K562 (cell line): Measurements from ENCODE around the gene CTDNEP1. TPM values are rescaled to one million over a fixed set of nuclear protein-coding genes. Genes with fewer than 3 reads are reported as not detected.
A peak's percentile ranks its signal among the peaks of the same experiment; 100 is the strongest.

Experiments
- BDP1 ChIP-seq: IDR thresholded peaks from 3 replicates; pipeline ENCODE4 v1.6.1; 2011; ENCODE audit not compliant: insufficient read length, insufficient read depth
- BMI1 ChIP-seq: fragments of 150-350 bp; IDR thresholded peaks from 2 replicates; pipeline ENCODE4 v1.6.1; 2014; ENCODE audit warnings: low read length
- CEBPG ChIP-seq, 3 experiments: fragments of 200-800 bp in 1 of 3; sonication (Bioruptor generic) in 1 of 3; sonication (generic) in 1 of 3; formaldehyde crosslinking in 1 of 3; IDR thresholded peaks in 2 of 3; conservative IDR thresholded peaks in 1 of 3; 2 replicates each; pipeline versions ENCODE4 v1.6.1 to v1.8.0; 2016 to 2022; ENCODE audit warnings: missing compliant biosample characterization in 2 of 3, missing genetic modification characterization in 2 of 3, mild to moderate bottlenecking in 1 of 3, missing genetic modification reagents in 1 of 3
- CHD2 ChIP-seq: IDR thresholded peaks from 2 replicates; pipeline ENCODE4 v1.6.1; 2011; ENCODE audit warnings: low read depth, low read length
- CSDE1 ChIP-seq, 2 experiments: fragments of 450-650 bp; IDR thresholded peaks; 2 replicates each; pipeline ENCODE4 v1.6.1; 2016; ENCODE audit warnings: mild to moderate bottlenecking in 1 of 2
- CTBP1 ChIP-seq: fragments of 450-650 bp; IDR thresholded peaks from 2 replicates; pipeline ENCODE4 v1.6.1; 2016; ENCODE audit warnings: borderline replicate concordance
- E4F1 ChIP-seq: fragments of 250-450 bp; sonication (Bioruptor Pico); IDR thresholded peaks from 2 replicates; pipeline ENCODE4 v1.5.0; 2021; ENCODE audit warnings: mild to moderate bottlenecking, borderline replicate concordance
- GABPB2 ChIP-seq: fragments of 250-450 bp; sonication (Bioruptor Pico); conservative IDR thresholded peaks from 2 replicates; pipeline ENCODE4 v1.5.1; 2021; ENCODE audit warnings: mild to moderate bottlenecking
- HMG20B ChIP-seq: fragments of 250-450 bp; sonication (Bioruptor Pico); IDR thresholded peaks from 2 replicates; pipeline ENCODE4 v1.5.0; 2021; ENCODE audit warnings: mild to moderate bottlenecking
- HNRNPLL ChIP-seq: fragments of 200-400 bp; formaldehyde crosslinking; IDR thresholded peaks from 2 replicates; pipeline ENCODE4 v1.6.1; 2017; ENCODE audit warnings: low read length, low read depth, mild to moderate bottlenecking; ENCODE audit not compliant: poor library complexity, severe bottlenecking
- NFXL1 ChIP-seq: fragments of 450-650 bp; formaldehyde crosslinking; IDR thresholded peaks from 2 replicates; pipeline ENCODE4 v1.4.0; 2021; ENCODE audit warnings: mild to moderate bottlenecking
- RFX1 ChIP-seq: fragments of 450-650 bp; IDR thresholded peaks from 2 replicates; pipeline ENCODE4 v1.6.1; 2016; ENCODE audit warnings: mild to moderate bottlenecking, moderate library complexity
- SIX5 ChIP-seq, 2 experiments: IDR thresholded peaks; 2 replicates each; pipeline ENCODE4 v1.6.1; 2011; ENCODE audit warnings: low read length in 2 of 2, borderline replicate concordance in 1 of 2, low read depth in 1 of 2, mild to moderate bottlenecking in 1 of 2, moderate library complexity in 1 of 2; ENCODE audit not compliant: insufficient read depth in 1 of 2
- SOX6 ChIP-seq: fragments of 450-650 bp; IDR thresholded peaks from 2 replicates; pipeline ENCODE4 v1.6.1; 2014; ENCODE audit warnings: mild to moderate bottlenecking
- SP2 ChIP-seq: IDR thresholded peaks from 2 replicates; pipeline ENCODE4 v1.6.1; 2011; ENCODE audit warnings: mild to moderate bottlenecking, low read depth, low read length, moderate library complexity; ENCODE audit not compliant: poor library complexity, severe bottlenecking; ENCODE audit errors: extremely low read depth
- USF1 ChIP-seq: sonication (generic); formaldehyde crosslinking; IDR thresholded peaks from 2 replicates; pipeline ENCODE4 v1.9.0; 2022; ENCODE audit warnings: mild to moderate bottlenecking, missing genetic modification reagents
- ZBTB7A ChIP-seq: IDR thresholded peaks from 2 replicates; pipeline ENCODE4 v1.6.1; 2011; ENCODE audit warnings: low read depth, mild to moderate bottlenecking, low read length, moderate library complexity, borderline replicate concordance; ENCODE audit not compliant: control insufficient read depth
- ZNF121 ChIP-seq: sonication (generic); formaldehyde crosslinking; conservative IDR thresholded peaks from 2 replicates; pipeline ENCODE4 v1.8.0; 2022; ENCODE audit warnings: missing genetic modification reagents
- ZNF764 ChIP-seq: fragments of 250-450 bp; sonication (Bioruptor Pico); IDR thresholded peaks from 2 replicates; pipeline ENCODE4 v1.4.0; 2020; ENCODE audit warnings: low read depth, mild to moderate bottlenecking, moderate library complexity
- polyA plus RNA-seq, 8 experiments: library from polyadenylated mRNA; depleted of rRNA in 4 of 8; stranded (reverse) in 5 of 8; unstranded in 3 of 8; fragments of >200 nt; fragmentation: Nextera tagmentation in 2 of 8; fragmentation: Illumina TruSeq in 1 of 8; extraction: Ambion mirVana in 2 of 8; extraction: Trizol in 1 of 8; gene quantifications; 2 replicates each; pipeline versions ENCODE4 v1.2.1 to v1.2.3, GENCODE V29; 2011 to 2014; ENCODE audit warnings: inconsistent platforms in 1 of 8, missing spikeins in 1 of 8
- total RNA-seq, 7 experiments: library from RNA; depleted of rRNA in 6 of 7; stranded (reverse); fragments of >200 nt in 6 of 7; fragmentation: Illumina TruSeq in 2 of 7; extraction: Trizol in 2 of 7; gene quantifications; 2 replicates each; pipeline versions ENCODE4 v1.2.1 to v1.2.3, GENCODE V29; 2011 to 2021; ENCODE audit warnings: low replicate concordance in 1 of 7
- TF ChIP-seq, protein P1 (sequence below), 3 experiments: fragments of 200-800 bp in 1 of 3; fragments of 250-450 bp in 1 of 3; fragments of 450-650 bp in 1 of 3; sonication (Bioruptor Pico) in 1 of 3; sonication (Bioruptor generic) in 1 of 3; formaldehyde crosslinking in 1 of 3; IDR thresholded peaks; 2 replicates each; pipeline versions ENCODE4 v1.6.1 to v1.8.0; 2016 to 2022; ENCODE audit warnings: mild to moderate bottlenecking in 2 of 3, missing genetic modification characterization in 2 of 3, missing compliant biosample characterization in 1 of 3, moderate library complexity in 1 of 3

CTDNEP1 gene
- total and polyA plus RNA-seq, 9 of the 15 experiments (the other 6 are each of a cell fraction or from before 2014, with no cell fraction given) = 10.7 to 150 (median 28.5) TPM

DNA sequence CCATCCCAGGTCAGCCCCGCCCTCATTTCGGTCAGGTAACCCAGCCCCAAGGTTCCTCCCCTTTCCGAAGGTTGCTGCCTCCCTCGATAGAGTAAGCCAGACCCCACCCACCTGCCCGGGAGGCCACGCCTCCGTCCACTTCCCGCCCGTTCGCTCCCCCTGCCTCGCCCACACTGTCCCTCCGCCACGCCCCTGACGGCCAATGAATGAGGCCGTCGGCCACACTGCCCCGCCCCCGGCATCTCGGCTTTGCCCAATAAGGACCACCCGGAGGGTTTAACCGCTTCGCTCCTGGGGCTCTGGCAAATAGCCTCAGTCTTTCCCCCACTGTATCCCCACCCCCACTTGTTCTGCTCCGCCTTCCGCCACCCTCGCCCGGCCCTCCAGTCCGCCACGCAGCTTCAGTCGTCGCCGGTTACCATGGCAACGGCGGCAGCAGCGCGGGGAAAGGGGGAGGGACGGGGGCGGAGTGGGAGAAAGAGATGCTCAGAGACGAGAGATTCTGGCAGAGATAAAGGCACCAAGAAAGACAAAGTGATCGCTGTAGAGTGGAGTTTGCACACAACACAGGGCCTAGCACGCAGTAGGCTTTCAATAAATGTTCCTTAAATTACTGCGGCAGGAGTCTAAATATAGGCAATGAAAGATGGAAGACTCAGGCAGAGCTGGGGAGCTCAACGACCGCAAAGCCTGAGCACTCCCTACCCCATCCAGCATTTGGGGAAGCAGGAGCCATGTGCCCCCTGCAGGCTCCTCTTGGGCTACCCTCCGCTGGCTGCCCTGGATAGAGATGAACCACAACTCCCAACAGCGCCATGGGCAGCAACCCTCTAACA, 37.0 kb downstream of the CTDNEP1 start (continued):
- TF ChIP-seq E4F1 (CRISPR knock-in tag) (no peak), ZNF121 (no peak), USF1 (CRISPR knock-in tag) (no peak), ZNF764 (CRISPR knock-in tag) (no peak), ZBTB7A (peak; percentile 35; the same call in 1 of the 2 replicates), NFXL1 (CRISPR knock-in tag) (no peak), SP2 (peak; percentile 42), CTBP1 (peak; percentile 86; the same call in 1 of the 2 replicates), SIX5 (IDR thresholded peaks at IDR 0.05; ENCODE audit: borderline replicate concordance in 1 of 2, insufficient read depth in 1 of 2, low read depth in 1 of 2, low read length in 2 of 2) (peak in 1 of 2 experiments; percentile 93; a peak in 3 of 4 replicates), SOX6 (no peak), RFX1 (peak; percentile 100), CEBPG (CRISPR knock-in tag; IDR thresholded peaks at IDR 0.05) (no peak), CEBPG (tag; conservative IDR thresholded peaks at IDR 0.05 in 1 of 2, IDR thresholded peaks at IDR 0.05 in 1 of 2) (0 out of 4 replicates have a peak, but pooled peaks of 1 of the 2 experiments have one; percentile 3), GABPB2 (CRISPR knock-in tag) (no peak), BMI1 (peak; percentile 85), CSDE1 (IDR thresholded peaks at IDR 0.05) (peak in 1 of 2 experiments; percentile 97; a peak in 2 of 4 replicates), CHD2 (0 out of 2 replicates have a peak, but pooled peaks have one; percentile 21), BDP1 (no peak), HMG20B (CRISPR knock-in tag) (no peak), HNRNPLL (peak; percentile 91)
- TF ChIP-seq, protein P1, sequence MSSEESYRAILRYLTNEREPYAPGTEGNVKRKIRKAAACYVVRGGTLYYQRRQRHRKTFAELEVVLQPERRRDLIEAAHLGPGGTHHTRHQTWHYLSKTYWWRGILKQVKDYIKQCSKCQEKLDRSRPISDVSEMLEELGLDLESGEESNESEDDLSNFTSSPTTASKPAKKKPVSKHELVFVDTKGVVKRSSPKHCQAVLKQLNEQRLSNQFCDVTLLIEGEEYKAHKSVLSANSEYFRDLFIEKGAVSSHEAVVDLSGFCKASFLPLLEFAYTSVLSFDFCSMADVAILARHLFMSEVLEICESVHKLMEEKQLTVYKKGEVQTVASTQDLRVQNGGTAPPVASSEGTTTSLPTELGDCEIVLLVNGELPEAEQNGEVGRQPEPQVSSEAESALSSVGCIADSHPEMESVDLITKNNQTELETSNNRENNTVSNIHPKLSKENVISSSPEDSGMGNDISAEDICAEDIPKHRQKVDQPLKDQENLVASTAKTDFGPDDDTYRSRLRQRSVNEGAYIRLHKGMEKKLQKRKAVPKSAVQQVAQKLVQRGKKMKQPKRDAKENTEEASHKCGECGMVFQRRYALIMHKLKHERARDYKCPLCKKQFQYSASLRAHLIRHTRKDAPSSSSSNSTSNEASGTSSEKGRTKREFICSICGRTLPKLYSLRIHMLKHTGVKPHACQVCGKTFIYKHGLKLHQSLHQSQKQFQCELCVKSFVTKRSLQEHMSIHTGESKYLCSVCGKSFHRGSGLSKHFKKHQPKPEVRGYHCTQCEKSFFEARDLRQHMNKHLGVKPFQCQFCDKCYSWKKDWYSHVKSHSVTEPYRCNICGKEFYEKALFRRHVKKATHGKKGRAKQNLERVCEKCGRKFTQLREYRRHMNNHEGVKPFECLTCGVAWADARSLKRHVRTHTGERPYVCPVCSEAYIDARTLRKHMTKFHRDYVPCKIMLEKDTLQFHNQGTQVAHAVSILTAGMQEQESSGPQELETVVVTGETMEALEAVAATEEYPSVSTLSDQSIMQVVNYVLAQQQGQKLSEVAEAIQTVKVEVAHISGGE (CRISPR knock-in tag; IDR thresholded peaks at IDR 0.05) = no peak
